Measurements from ENCODE around the gene C19orf73. TPM values are rescaled to one million over a fixed set of nuclear protein-coding genes. Genes with fewer than 3 reads are reported as not detected.

The C19orf73 gene
- total RNA-seq, 1 experiment from 2014 or later, result 1.4 TPM

DNA sequence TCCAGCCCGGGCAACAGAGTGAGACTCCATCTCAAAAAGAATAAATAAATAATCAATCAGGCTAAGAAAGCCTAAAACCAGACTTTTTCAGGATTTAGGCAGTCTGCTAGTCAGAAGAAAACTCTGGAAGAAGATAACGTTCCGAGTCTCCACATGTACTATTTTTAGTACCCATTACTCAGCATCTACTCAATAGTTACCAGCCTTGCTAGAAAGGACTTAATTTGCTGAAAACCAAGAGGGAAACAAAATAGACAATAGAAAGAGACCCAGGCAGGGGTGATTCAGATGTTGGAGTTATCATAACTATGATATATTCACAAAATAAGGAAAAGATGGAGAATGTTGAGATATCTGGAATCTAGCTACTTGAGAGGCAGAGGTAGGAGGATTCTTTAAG, 8.4 kb downstream of the C19orf73 start:
- TF ChIP-seq REST (IDR thresholded peaks at IDR 0.05; ENCODE audit: insufficient read depth in 1 of 2, low read depth in 2 of 2, low read length in 1 of 2), result no peak
- no peak for TF ChIP-seq POLR2AphosphoS5 (IDR thresholded peaks at IDR 0.05; ENCODE audit: low read depth, low read length)
- TF ChIP-seq TCF7L2 (IDR thresholded peaks at IDR 0.05; ENCODE audit: low read depth, low read length), result no peak
- TF ChIP-seq CTCF (IDR thresholded peaks at IDR 0.05), result no peak
- TF ChIP-seq SIN3A (IDR thresholded peaks at IDR 0.05; ENCODE audit: borderline replicate concordance, insufficient read depth, low read depth, low read length), result no peak
- Histone ChIP-seq H3K9me3 (ENCODE audit: control insufficient read depth, insufficient read depth, low read depth, low read length) (no peaks in the 10 kb centered on the region), H3K27me3 (ENCODE audit: control insufficient read depth, insufficient read depth, low read length) (no peaks in the 10 kb centered on the region), H3K36me3 (ENCODE audit: control insufficient read depth, insufficient read depth, low read length) (no peaks in the 10 kb centered on the region; the same call in 1 of the 2 replicates), H3K4me3 (ENCODE audit: low read depth in 2 of 2, low read length in 2 of 2) (no peak overlapping the region), H3K27ac (ENCODE audit: low read length) (no peak overlapping the region), H3K4me1 (ENCODE audit: control insufficient read depth, insufficient read depth, low read length) (peaks cover 4% of the 10 kb centered on the region; the same call in 1 of the 2 replicates)
- ATAC-seq (no peak), DNase-seq (ENCODE audit: low read depth, low spot score) (no peak)
- intact Hi-C loops (cut with micrococcal nuclease; ENCODE audit: unreplicated experiment), result no loop called here
- ChIA-PET CTCF (no interaction called here), POLR2A (no interaction called here)
- in situ Hi-C loops (cut with HindIII; ENCODE audit: low pct_unique_long_range_greater_than_20kb, low sequenced_read_pairs), result no loop called here
- no TSS peak for BruUV-seq (replicated peaks)

- intact Hi-C loops (cut with micrococcal nuclease; ENCODE audit: unreplicated experiment) (no loop called here), in situ Hi-C loops (cut with HindIII; ENCODE audit: low pct_unique_long_range_greater_than_20kb, low sequenced_read_pairs) (no loop called here)
- ATAC-seq, result no peak
- no peak for DNase-seq (ENCODE audit: low read depth, low spot score)
- H3K27ac ChIP-seq (ENCODE audit: low read length), result no peak overlapping the region
- POLR2A ChIA-PET, result no interaction called here
- no peaks in the 10 kb centered on the region for H3K27me3 ChIP-seq (ENCODE audit: control insufficient read depth, insufficient read depth, low read length)
- no peak overlapping the region for H3K4me3 ChIP-seq (ENCODE audit: low read depth in 2 of 2, low read length in 2 of 2)
- TF ChIP-seq CTCF (IDR thresholded peaks at IDR 0.05) (no peak), TCF7L2 (IDR thresholded peaks at IDR 0.05; ENCODE audit: low read depth, low read length) (no peak), POLR2AphosphoS5 (IDR thresholded peaks at IDR 0.05; ENCODE audit: low read depth, low read length) (peak; percentile 35; the same call in 1 of the 2 replicates), SIN3A (IDR thresholded peaks at IDR 0.05; ENCODE audit: borderline replicate concordance, insufficient read depth, low read depth, low read length) (no peak), REST (IDR thresholded peaks at IDR 0.05; ENCODE audit: insufficient read depth in 1 of 2, low read depth in 2 of 2, low read length in 1 of 2) (no peak)
- no peaks in the 10 kb centered on the region; the same call in 1 of the 2 replicates for H3K36me3 ChIP-seq (ENCODE audit: control insufficient read depth, insufficient read depth, low read length)
- peaks cover 4% of the 10 kb centered on the region; the same call in 1 of the 2 replicates for H3K4me1 ChIP-seq (ENCODE audit: control insufficient read depth, insufficient read depth, low read length)
- H3K9me3 ChIP-seq (ENCODE audit: control insufficient read depth, insufficient read depth, low read depth, low read length), result no peaks in the 10 kb centered on the region
- CTCF ChIA-PET, result no interaction called here
- no TSS peak for BruUV-seq (replicated peaks)
These were observed 9.2 kb downstream of the C19orf73 start for GRCh38 chr19:49109569-49110233.
